Keratinocyte (primary cell): Measurements from ENCODE around the gene GFOD2. TPM values are rescaled to one million over a fixed set of nuclear protein-coding genes. Genes with fewer than 3 reads are reported as not detected.

ENCODE experiments used
- DNase-seq: peaks from one replicate; pipeline ENCODE4 v3.0.0-alpha.2; 2011; ENCODE audit warnings: low read depth, missing footprints, low spot score
- FAIRE-seq: peaks from 2 replicates; lab custom pipeline; 2011; peaks lifted over from hg19 to GRCh38; lab: Jason Lieb, UNC
- H2AFZ ChIP-seq: 2 replicates; pipeline ENCODE4 v1.6.0; 2012; ENCODE audit warnings: low read length, control low read depth, inconsistent platforms; ENCODE audit not compliant: control insufficient read depth
- H3K27ac ChIP-seq: 2 replicates; pipeline ENCODE4 v1.5.1; 2011; ENCODE audit warnings: low read length; ENCODE audit not compliant: control insufficient read depth, insufficient read depth
- H3K27me3 ChIP-seq: 3 replicates; pipeline ENCODE4 v1.6.0; 2011; ENCODE audit warnings: low read length; ENCODE audit not compliant: control insufficient read depth, insufficient read depth; ENCODE audit errors: extremely low read depth
- H3K36me3 ChIP-seq, 2 experiments: 2 replicates in 1 of 2; 3 replicates in 1 of 2; pipeline ENCODE4 v1.5.1; 2011; ENCODE audit warnings: low read length in 2 of 2, mild to moderate bottlenecking in 1 of 2; ENCODE audit not compliant: control insufficient read depth in 2 of 2, insufficient read depth in 2 of 2; ENCODE audit errors: extremely low read depth in 1 of 2
- H3K4me1 ChIP-seq: 3 replicates; pipeline ENCODE4 v1.5.1; 2011; ENCODE audit warnings: low read length; ENCODE audit not compliant: control insufficient read depth, insufficient read depth; ENCODE audit errors: extremely low read depth
- H3K4me2 ChIP-seq: 3 replicates; pipeline ENCODE4 v1.6.0; 2011; ENCODE audit warnings: low read depth, low read length; ENCODE audit not compliant: control insufficient read depth, insufficient read depth; ENCODE audit errors: extremely low read depth
- H3K4me3 ChIP-seq, 3 experiments: fragments of 200-600 bp in 1 of 3; sonication (generic) in 1 of 3; 2 replicates in 2 of 3; 3 replicates in 1 of 3; pipeline ENCODE4 v1.5.1; 2011 to 2016; ENCODE audit warnings: low read length in 3 of 3, mild to moderate bottlenecking in 3 of 3, control low read depth in 2 of 3, inconsistent platforms in 1 of 3, low read depth in 1 of 3, mixed read lengths in 1 of 3, mixed run types in 1 of 3, moderate library complexity in 1 of 3; ENCODE audit not compliant: control insufficient read depth in 2 of 3, insufficient read depth in 2 of 3; ENCODE audit errors: extremely low read depth in 1 of 3
- H3K79me2 ChIP-seq: 2 replicates; pipeline ENCODE4 v1.6.0; 2012; ENCODE audit warnings: low read length; ENCODE audit not compliant: control insufficient read depth, insufficient read depth
- H3K9ac ChIP-seq: 3 replicates; pipeline ENCODE4 v1.6.0; 2011; ENCODE audit warnings: low read length; ENCODE audit not compliant: control insufficient read depth, insufficient read depth; ENCODE audit errors: extremely low read depth
- H3K9me1 ChIP-seq: 3 replicates; pipeline ENCODE4 v1.6.0; 2011; ENCODE audit warnings: low read length; ENCODE audit not compliant: control insufficient read depth, insufficient read depth; ENCODE audit errors: extremely low read depth
- H3K9me3 ChIP-seq: 2 replicates; pipeline ENCODE4 v1.5.1; 2012; ENCODE audit warnings: low read depth, low read length; ENCODE audit not compliant: control insufficient read depth
- H4K20me1 ChIP-seq: 3 replicates; pipeline ENCODE4 v1.6.0; 2011; ENCODE audit warnings: low read length; ENCODE audit not compliant: control insufficient read depth, insufficient read depth; ENCODE audit errors: extremely low read depth
- EZH2 ChIP-seq: IDR thresholded peaks from one replicate; pipeline ENCODE4 v1.6.1; 2012; ENCODE audit warnings: inconsistent platforms, mild to moderate bottlenecking, low read length, moderate library complexity
- dilution Hi-C: fragments of 300-500 bp; cut with MboI; formaldehyde crosslinking; loops from one replicate; pipeline ENCODE4 v1.7.0; 2020; ENCODE audit warnings: low sequenced_read_pairs; ENCODE audit not compliant: extremely low pct_ligation_motif_present
- polyA plus RNA-seq, 5 experiments: library from polyadenylated mRNA; depleted of rRNA in 3 of 5; stranded (reverse) in 3 of 5; stranded (forward) in 1 of 5; unstranded in 1 of 5; fragments of >200 nt; gene quantifications; 1 replicate in 1 of 5; 2 replicates in 3 of 5; 3 replicates in 1 of 5; pipeline versions ENCODE4 v1.2.1 to v1.2.3, GENCODE V29; 2011 to 2012; ENCODE audit warnings: missing spikeins in 2 of 5, low read depth in 1 of 5, low replicate concordance in 1 of 5
- TF ChIP-seq, protein P1 (sequence below), 3 experiments: IDR thresholded peaks in 1 of 3; conservative IDR thresholded peaks in 1 of 3; optimal IDR thresholded peaks in 1 of 3; 2 replicates in 2 of 3; 3 replicates in 1 of 3; pipeline versions ENCODE3 to v1.5.1; 2011; ENCODE audit warnings: low read length in 3 of 3, mild to moderate bottlenecking in 3 of 3, moderate library complexity in 2 of 3, control low read depth in 1 of 3, inconsistent platforms in 1 of 3; ENCODE audit not compliant: insufficient read depth in 2 of 3; ENCODE audit errors: extremely low read depth in 1 of 3

The GFOD2 gene
- polyA plus RNA-seq, 1 donor (not counting 4 experiments of a cell fraction or from before 2014, with no cell fraction given), result 13.2 TPM

DNA sequence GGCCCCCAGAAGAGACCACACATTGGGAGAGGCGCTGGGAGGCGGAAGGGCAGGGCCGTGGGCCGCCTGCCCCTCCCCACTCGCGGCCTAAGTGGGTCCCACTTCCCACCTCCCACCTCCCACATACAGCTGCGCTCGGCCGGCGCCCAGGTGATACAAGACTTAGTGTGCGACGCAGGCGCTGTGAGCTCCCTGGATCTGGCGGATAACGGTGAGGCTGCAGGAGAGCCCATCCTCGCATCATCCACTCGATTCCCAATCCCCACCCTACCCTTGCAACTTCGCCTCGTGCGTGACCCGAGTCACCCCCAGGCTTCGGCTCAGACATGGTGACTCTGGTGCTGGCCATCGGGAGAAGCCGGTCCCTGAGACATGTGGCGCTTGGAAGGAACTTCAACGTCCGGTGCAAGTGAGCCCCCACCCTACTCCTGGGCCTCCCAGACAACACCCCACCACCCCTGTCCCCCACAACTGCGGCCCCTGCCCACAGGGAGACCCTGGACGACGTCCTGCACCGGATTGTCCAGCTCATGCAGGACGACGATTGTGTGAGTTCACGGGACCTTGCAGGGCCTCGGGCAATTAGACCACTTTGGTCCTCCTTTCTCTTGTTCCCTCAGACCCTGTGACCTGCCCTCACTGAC, 70.2 kb downstream of the GFOD2 start:
- Histone ChIP-seq H3K79me2 (no peaks in the 10 kb centered on the region), H2AFZ (no peak overlapping the region), H3K4me2 (no peak overlapping the region), H3K4me1 (no peaks in the 10 kb centered on the region), H3K9ac (no peak overlapping the region), H3K9me1 (no peaks in the 10 kb centered on the region), H3K9me3 (no peaks in the 10 kb centered on the region), H3K27me3 (peaks cover 89% of the 10 kb centered on the region), H4K20me1 (peaks cover 2% of the 10 kb centered on the region), H3K27ac (no peak overlapping the region), H3K4me3 (no peak overlapping the region), H3K36me3 (no peaks in the 10 kb centered on the region)
- dilution Hi-C loops, result no loop called here
- no peak for DNase-seq
- peak; percentile 69 for TF ChIP-seq EZH2
- TF ChIP-seq, protein P1, sequence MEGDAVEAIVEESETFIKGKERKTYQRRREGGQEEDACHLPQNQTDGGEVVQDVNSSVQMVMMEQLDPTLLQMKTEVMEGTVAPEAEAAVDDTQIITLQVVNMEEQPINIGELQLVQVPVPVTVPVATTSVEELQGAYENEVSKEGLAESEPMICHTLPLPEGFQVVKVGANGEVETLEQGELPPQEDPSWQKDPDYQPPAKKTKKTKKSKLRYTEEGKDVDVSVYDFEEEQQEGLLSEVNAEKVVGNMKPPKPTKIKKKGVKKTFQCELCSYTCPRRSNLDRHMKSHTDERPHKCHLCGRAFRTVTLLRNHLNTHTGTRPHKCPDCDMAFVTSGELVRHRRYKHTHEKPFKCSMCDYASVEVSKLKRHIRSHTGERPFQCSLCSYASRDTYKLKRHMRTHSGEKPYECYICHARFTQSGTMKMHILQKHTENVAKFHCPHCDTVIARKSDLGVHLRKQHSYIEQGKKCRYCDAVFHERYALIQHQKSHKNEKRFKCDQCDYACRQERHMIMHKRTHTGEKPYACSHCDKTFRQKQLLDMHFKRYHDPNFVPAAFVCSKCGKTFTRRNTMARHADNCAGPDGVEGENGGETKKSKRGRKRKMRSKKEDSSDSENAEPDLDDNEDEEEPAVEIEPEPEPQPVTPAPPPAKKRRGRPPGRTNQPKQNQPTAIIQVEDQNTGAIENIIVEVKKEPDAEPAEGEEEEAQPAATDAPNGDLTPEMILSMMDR (optimal IDR thresholded peaks at IDR 0.05 in 1 of 3, IDR thresholded peaks at IDR 0.05 in 1 of 3, conservative IDR thresholded peaks at IDR 0.05 in 1 of 3; ENCODE audit: extremely low read depth in 1 of 3, insufficient read depth in 2 of 3, low read length in 3 of 3), result no peak
- no peak for FAIRE-seq

DNA sequence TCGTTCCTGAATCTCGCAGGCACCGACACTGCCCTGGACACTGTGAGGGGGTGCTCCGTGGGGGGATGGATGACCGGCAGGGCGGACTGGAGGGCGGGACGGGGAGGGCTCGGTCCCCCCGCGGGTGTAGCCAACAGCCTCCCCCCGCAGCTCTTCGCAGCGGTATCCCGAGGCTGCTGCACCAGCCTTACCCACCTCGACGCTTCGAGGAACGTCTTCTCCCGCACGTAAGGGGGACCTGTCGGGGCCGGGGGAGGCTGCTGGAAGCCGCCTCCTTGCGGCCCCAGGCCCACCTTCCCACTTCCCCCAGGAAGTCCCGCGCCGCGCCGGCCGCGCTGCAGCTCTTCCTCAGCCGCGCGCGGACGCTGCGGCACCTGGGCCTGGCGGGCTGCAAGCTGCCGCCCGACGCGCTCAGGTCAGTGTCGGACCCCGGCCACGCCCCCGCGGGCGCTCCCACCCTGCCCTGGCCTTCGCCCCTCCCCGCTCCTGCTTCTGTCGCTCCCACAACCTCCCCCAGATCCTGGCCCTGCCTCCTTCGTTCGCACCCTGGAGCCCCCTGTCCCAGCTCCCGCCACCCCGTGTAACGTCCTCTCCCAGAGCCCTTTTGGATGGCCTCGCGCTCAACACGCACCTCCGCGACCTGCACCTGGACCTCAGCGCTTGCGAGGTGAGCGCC, 70.9 kb downstream of the GFOD2 start:
- Histone ChIP-seq H2AFZ (no peak overlapping the region), H3K9ac (no peak overlapping the region), H3K4me3 (no peak overlapping the region), H3K9me3 (no peaks in the 10 kb centered on the region), H3K27me3 (peaks cover 82% of the 10 kb centered on the region), H3K36me3 (no peaks in the 10 kb centered on the region), H3K79me2 (no peaks in the 10 kb centered on the region), H4K20me1 (peaks cover 2% of the 10 kb centered on the region), H3K27ac (no peak overlapping the region), H3K4me2 (no peak overlapping the region), H3K4me1 (no peaks in the 10 kb centered on the region), H3K9me1 (no peaks in the 10 kb centered on the region)
- DNase-seq (no peak), FAIRE-seq (no peak)
- peak; percentile 69 for TF ChIP-seq EZH2
- TF ChIP-seq, protein P1 (optimal IDR thresholded peaks at IDR 0.05 in 1 of 3, IDR thresholded peaks at IDR 0.05 in 1 of 3, conservative IDR thresholded peaks at IDR 0.05 in 1 of 3; ENCODE audit: extremely low read depth in 1 of 3, insufficient read depth in 2 of 3, low read length in 3 of 3), result no peak
- dilution Hi-C loops, result no loop called here
